ENCODE data around the gene PRKG1.

DNA sequence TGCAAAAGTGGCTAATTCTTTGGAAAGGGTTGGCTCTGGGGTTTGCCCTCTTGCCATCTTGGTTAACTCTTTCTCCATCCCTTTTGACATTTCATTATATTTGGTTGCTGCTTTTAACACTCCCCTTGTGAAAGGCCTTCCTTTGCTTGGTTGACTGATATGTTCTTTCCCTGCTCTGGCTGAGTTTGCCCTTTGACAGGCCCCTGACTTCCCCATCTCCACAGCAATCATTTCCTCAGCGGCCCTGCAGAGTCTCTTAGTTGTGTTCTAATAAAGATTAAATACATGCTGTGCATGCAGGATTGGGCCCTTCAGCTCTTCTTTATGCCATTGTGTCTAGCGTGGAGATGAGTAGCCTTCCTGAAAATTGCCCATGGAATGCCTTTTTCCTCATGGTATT is 709.7 kb downstream of the PRKG1 start:
- TF ChIP-seq CTCF (conservative IDR thresholded peaks at IDR 0.05; ENCODE audit: low read depth in 2 of 2) (no peak), POLR2AphosphoS5 (IDR thresholded peaks at IDR 0.05; ENCODE audit: low read depth) (no peak), EZH2 (IDR thresholded peaks at IDR 0.05; ENCODE audit: low read depth, unreplicated experiment) (no peak), REST (IDR thresholded peaks at IDR 0.05; ENCODE audit: unreplicated experiment) (no peak), ETS1 (IDR thresholded peaks at IDR 0.05) (no peak), STAT1 (IDR thresholded peaks at IDR 0.05; ENCODE audit: unreplicated experiment) (no peak)

All from GM23338 (cell line).